GM12872 (cell line): Measurements from ENCODE around the gene FBLN1.

Source experiments
- CTCF ChIP-seq: IDR thresholded peaks from 3 replicates; pipeline ENCODE4 v1.5.1; 2011; ENCODE audit warnings: low read depth, mild to moderate bottlenecking, low read length, moderate library complexity; ENCODE audit not compliant: insufficient read depth

Gene FBLN1

GRCh38 chr22:45478108-45478771 is 24.4 kb upstream of the FBLN1 start:
- TF ChIP-seq CTCF = no peak

GRCh38 chr22:45480717-45481116 is 22.0 kb upstream of the FBLN1 start:
- TF ChIP-seq CTCF = no peak

- TF ChIP-seq CTCF = no peak
These were observed 21.0 kb upstream of the FBLN1 start for GRCh38 chr22:45481661-45482060.

- no peak for TF ChIP-seq CTCF
These were observed 20.5 kb upstream of the FBLN1 start for GRCh38 chr22:45482169-45482568.

- TF ChIP-seq CTCF = no peak
These were observed 19.4 kb upstream of the FBLN1 start for GRCh38 chr22:45483319-45483718.

GRCh38 chr22:45483918-45484499 is 18.7 kb upstream of the FBLN1 start:
- TF ChIP-seq CTCF = no peak

GRCh38 chr22:45484742-45485141 is 17.9 kb upstream of the FBLN1 start:
- no peak for TF ChIP-seq CTCF
